Right lobe of liver (tissue), 6 donors: ENCODE data around the gene TIGD4. TPM values are rescaled to one million over a fixed set of nuclear protein-coding genes. Genes with fewer than 3 reads are reported as not detected.

Experiments used
- ATAC-seq, 4 donors: fragments of 200-7000 bp; cut with Tn5 transposase; one replicate each; pipeline ENCODE4 v1.9.1; 2020; ENCODE audit warnings: mild to moderate bottlenecking in 4 of 4, moderate library complexity in 4 of 4
- DNase-seq, 3 donors: peaks; one replicate each; pipeline ENCODE4 v3.0.0-alpha.2; 2020
- H3K27ac ChIP-seq, 3 donors: fragments of 200-600 bp; one replicate each; pipeline ENCODE4 v1.8.0; 2022
- H3K27me3 ChIP-seq, 2 donors: fragments of 200-600 bp; one replicate each; pipeline ENCODE4 v1.8.0; 2022
- H3K36me3 ChIP-seq, 4 donors: fragments of 200-600 bp; sonication (generic) in 1 of 4; one replicate each; pipeline versions ENCODE4 v1.5.1 to v1.8.0; 2017 to 2022; ENCODE audit warnings: control low read depth in 1 of 4
- H3K4me1 ChIP-seq, 4 donors: fragments of 200-600 bp; sonication (generic) in 1 of 4; one replicate each; pipeline versions ENCODE4 v1.5.1 to v1.8.0; 2017 to 2022; ENCODE audit warnings: control low read depth in 1 of 4
- H3K4me3 ChIP-seq, 3 donors: fragments of 200-600 bp; one replicate each; pipeline ENCODE4 v1.8.0; 2022
- H3K9me3 ChIP-seq, 4 donors: fragments of 200-600 bp; sonication (generic) in 1 of 4; one replicate each; pipeline versions ENCODE4 v1.5.1 to v1.8.0; 2017 to 2022; ENCODE audit warnings: control low read depth in 1 of 4
- CTCF ChIP-seq, 4 donors: fragments of 200-600 bp in 3 of 4; fragments of 450-650 bp in 1 of 4; IDR thresholded peaks; one replicate each; pipeline versions ENCODE4 v1.5.1 to v1.8.0; 2016 to 2022; ENCODE audit warnings: antibody characterized with exemption in 4 of 4, mild to moderate bottlenecking in 2 of 4
- POLR2A ChIP-seq: fragments of 450-650 bp; IDR thresholded peaks from one replicate; pipeline ENCODE4 v1.6.1; 2017; ENCODE audit warnings: antibody characterized with exemption, mild to moderate bottlenecking
- WGBS: methylation state at CpG from one replicate; pipeline ENCODE4 v1.1.6; 2018; ENCODE audit warnings: low coverage, low lambda C conversion rate; ENCODE audit not compliant: insufficient coverage; ENCODE audit errors: missing lambda C conversion rate; 5-methylcytosine and 5-hydroxymethylcytosine counted together
- intact Hi-C, 2 donors: fragments of 100-400 bp; cut with DNase I; formaldehyde crosslinking; loops; one replicate each; pipeline versions ENCODE4 v1.11.2 to v1.14.1; 2022
- long read RNA-seq: library from polyadenylated mRNA; unstranded; transcript quantifications from one replicate; pipeline ENCODE4 v2.0.0, GENCODE V29; 2019
- total RNA-seq, 6 experiments: library from RNA; depleted of rRNA in 2 of 6; stranded (reverse); fragments of >200 nt in 2 of 6; fragmentation: NEBNext Ultra II Directional in 3 of 6; extraction: Animal tissue kit (Norgen Biotek cat#: 25700) in 3 of 6; gene quantifications; one replicate each; pipeline versions ENCODE4 v1.1.0 to v1.2.4, GENCODE V29; 2016 to 2023
- donor health status: DM: no; HTN: yes; CAD: no.
- donor health status: DM: no; HTN: no; CAD: no.
- donor health status: DM: no; HTN: no; CAD: no.
- donor health status: DM: no; HTN: yes; CAD: no.
- donor health status: DM: no; HTN: yes; CAD: no.

TIGD4 gene
- total RNA-seq = under 1 TPM in 4 of 6 experiments, not detected in 2; 0.11 to 0.37 (median 0.18) TPM
- long read RNA-seq = 0 reads

GRCh38 chr4:152779513-152780266 is at the start of gene TIGD4, which contains the start of gene ARFIP1:
TIGD4 (minus strand) TSS chr4:152779730; CDS start chr4:152771004, 8,726 bp downstream.
ARFIP1 (plus strand) TSS chr4:152779954; CDS start chr4:152829634, 49,680 bp downstream.
- 2% methylated on average over 32 of the region's 55 CpGs for WGBS
- ATAC-seq (peak; percentile 98 to 100 (median 99)), DNase-seq (peak; percentile 99 to 100 (median 99))
- H3K27me3 ChIP-seq = no peaks in the 10 kb centered on the region
- intact Hi-C loops = no loop called here
- no peaks in the 10 kb centered on the region for H3K36me3 ChIP-seq
- no peaks in the 10 kb centered on the region for H3K9me3 ChIP-seq
- peaks cover 0 to 10% (median 0%) of the 10 kb centered on the region in 4 donors for H3K4me1 ChIP-seq
- peak in 3 of 4 donors; percentile 24 to 49 (median 45) for TF ChIP-seq CTCF (IDR thresholded peaks at IDR 0.05)
- TF ChIP-seq POLR2A = peak; percentile 49
- peak within 1 kb of the TSS; percentile 60 to 80 (median 80) for H3K27ac ChIP-seq
- H3K4me3 ChIP-seq = peak within 1 kb of the TSS; percentile 60 to 83 (median 81)

GRCh38 chr4:152828122-152828521 is 48.6 kb upstream of the TIGD4 start:
- no peak for TF ChIP-seq POLR2A
- TF ChIP-seq CTCF (IDR thresholded peaks at IDR 0.05) = no peak
- no peak overlapping the region for H3K27ac ChIP-seq
- H3K4me3 ChIP-seq = no peak overlapping the region
- 91% methylated on average over 1 of the region's 1 CpG for WGBS
- intact Hi-C loops = no loop called here
- DNase-seq (no peak), ATAC-seq (no peak)
- H3K9me3 ChIP-seq = no peaks in the 10 kb centered on the region
- no peaks in the 10 kb centered on the region for H3K27me3 ChIP-seq
- H3K4me1 ChIP-seq = no peaks in the 10 kb centered on the region
- no peaks in the 10 kb centered on the region for H3K36me3 ChIP-seq

GRCh38 chr4:152825336-152825735 is 45.8 kb upstream of the TIGD4 start:
- Histone ChIP-seq H3K27me3 (no peaks in the 10 kb centered on the region), H3K4me1 (no peaks in the 10 kb centered on the region), H3K27ac (no peak overlapping the region), H3K36me3 (no peaks in the 10 kb centered on the region), H3K4me3 (no peak overlapping the region), H3K9me3 (no peaks in the 10 kb centered on the region)
- ATAC-seq (no peak), DNase-seq (no peak)
- TF ChIP-seq CTCF (IDR thresholded peaks at IDR 0.05) (no peak), POLR2A (no peak)
- intact Hi-C loops = no loop called here

- no peaks in the 10 kb centered on the region for H3K9me3 ChIP-seq
- TF ChIP-seq POLR2A = no peak
- TF ChIP-seq CTCF (IDR thresholded peaks at IDR 0.05) = no peak
- intact Hi-C loops = no loop called here
- no peak overlapping the region for H3K27ac ChIP-seq
- no peaks in the 10 kb centered on the region for H3K36me3 ChIP-seq
- no peaks in the 10 kb centered on the region for H3K4me1 ChIP-seq
- H3K27me3 ChIP-seq = no peaks in the 10 kb centered on the region
- no peak for ATAC-seq
- DNase-seq = no peak
- no peak overlapping the region for H3K4me3 ChIP-seq
- 86% methylated on average over 2 of the region's 2 CpGs for WGBS
Measured at GRCh38 chr4:152824561-152824960, 45.0 kb upstream of the TIGD4 start.
